VCaP (cell line): ENCODE results near the gene CTNNB1.

Source experiments
- H3K27ac ChIP-seq: fragments of 450-650 bp; 2 replicates; pipeline ENCODE4 v1.5.1; 2017
- CTCF ChIP-seq: fragments of 450-650 bp; conservative IDR thresholded peaks from 2 replicates; pipeline ENCODE4 v1.5.1; 2017; ENCODE audit warnings: mild to moderate bottlenecking, moderate library complexity

The CTNNB1 gene

GRCh38 chr3:41219424-41219823 is 20.1 kb downstream of the CTNNB1 start:
- TF ChIP-seq CTCF: no peak
- no peak overlapping the region for H3K27ac ChIP-seq

GRCh38 chr3:41220906-41221677 is 21.8 kb downstream of the CTNNB1 start:
- H3K27ac ChIP-seq: no peak overlapping the region
- TF ChIP-seq CTCF: no peak

GRCh38 chr3:41222012-41222411 is 22.7 kb downstream of the CTNNB1 start:
- no peak overlapping the region for H3K27ac ChIP-seq
- TF ChIP-seq CTCF: no peak

GRCh38 chr3:41222501-41222900 is 23.2 kb downstream of the CTNNB1 start:
- H3K27ac ChIP-seq: no peak overlapping the region
- no peak for TF ChIP-seq CTCF

- no peak for TF ChIP-seq CTCF
- H3K27ac ChIP-seq: no peak overlapping the region
Measured at GRCh38 chr3:41223078-41223477, 23.8 kb downstream of the CTNNB1 start.

GRCh38 chr3:41223691-41224090 is 24.4 kb downstream of the CTNNB1 start:
- TF ChIP-seq CTCF: no peak

GRCh38 chr3:41224120-41224806 is 25.0 kb downstream of the CTNNB1 start:
- no peak for TF ChIP-seq CTCF
- no peak overlapping the region for H3K27ac ChIP-seq

More at GRCh38 chr3:41223691-41224090, 24.4 kb downstream of the CTNNB1 start:
- H3K27ac ChIP-seq: no peak overlapping the region
